GM12878 (cell line): ENCODE results near the gene NACAD.

Experiments
- BCL11A ChIP-seq: IDR thresholded peaks from 2 replicates; pipeline ENCODE4 v1.6.1; 2011; ENCODE audit warnings: low read depth, low read length
- MTA2 ChIP-seq: fragments of 450-650 bp; IDR thresholded peaks from 2 replicates; pipeline ENCODE4 v1.6.1; 2016; ENCODE audit warnings: low read depth, mild to moderate bottlenecking, moderate library complexity
- SRF ChIP-seq, 2 experiments: IDR thresholded peaks; 2 replicates each; pipeline ENCODE4 v1.6.1; 2011; ENCODE audit warnings: low read depth in 2 of 2, low read length in 2 of 2, mild to moderate bottlenecking in 1 of 2, moderate library complexity in 1 of 2
- TF ChIP-seq, protein P1 (sequence below), 3 experiments: IDR thresholded peaks in 2 of 3; conservative IDR thresholded peaks in 1 of 3; 2 replicates each; pipeline ENCODE4 v1.5.1; 2011; ENCODE audit warnings: low read depth in 3 of 3, low read length in 3 of 3, mild to moderate bottlenecking in 3 of 3, control low read depth in 2 of 3, moderate library complexity in 2 of 3, inconsistent platforms in 1 of 3, mixed read lengths in 1 of 3; ENCODE audit not compliant: control insufficient read depth in 2 of 3, insufficient read depth in 1 of 3; ENCODE audit errors: extremely low read depth in 1 of 3
- TF ChIP-seq, protein P2 (sequence below): fragments of 450-650 bp; IDR thresholded peaks from 2 replicates; pipeline ENCODE4 v1.6.1; 2018; ENCODE audit warnings: borderline replicate concordance, mild to moderate bottlenecking; ENCODE audit not compliant: partially characterized antibody

DNA sequence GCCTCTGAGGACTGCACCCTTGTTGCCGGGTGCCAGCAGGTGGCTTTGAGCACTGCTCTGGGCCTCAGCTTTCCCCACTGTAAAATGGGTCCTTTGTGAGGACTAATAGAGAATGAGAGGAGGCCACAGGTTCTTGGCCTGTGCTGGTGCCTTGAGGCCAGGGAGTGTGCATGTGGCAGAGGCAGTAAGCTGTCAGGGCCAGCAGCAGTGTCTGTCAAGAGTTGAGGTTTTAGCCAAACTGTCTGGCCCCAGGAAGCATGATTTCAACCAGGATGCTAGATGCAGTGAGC is 13.5 kb downstream of the NACAD start:
- TF ChIP-seq SRF (IDR thresholded peaks at IDR 0.05; ENCODE audit: low read depth in 2 of 2, low read length in 2 of 2) (no peak), MTA2 (no peak), BCL11A (no peak)
- TF ChIP-seq, protein P1, sequence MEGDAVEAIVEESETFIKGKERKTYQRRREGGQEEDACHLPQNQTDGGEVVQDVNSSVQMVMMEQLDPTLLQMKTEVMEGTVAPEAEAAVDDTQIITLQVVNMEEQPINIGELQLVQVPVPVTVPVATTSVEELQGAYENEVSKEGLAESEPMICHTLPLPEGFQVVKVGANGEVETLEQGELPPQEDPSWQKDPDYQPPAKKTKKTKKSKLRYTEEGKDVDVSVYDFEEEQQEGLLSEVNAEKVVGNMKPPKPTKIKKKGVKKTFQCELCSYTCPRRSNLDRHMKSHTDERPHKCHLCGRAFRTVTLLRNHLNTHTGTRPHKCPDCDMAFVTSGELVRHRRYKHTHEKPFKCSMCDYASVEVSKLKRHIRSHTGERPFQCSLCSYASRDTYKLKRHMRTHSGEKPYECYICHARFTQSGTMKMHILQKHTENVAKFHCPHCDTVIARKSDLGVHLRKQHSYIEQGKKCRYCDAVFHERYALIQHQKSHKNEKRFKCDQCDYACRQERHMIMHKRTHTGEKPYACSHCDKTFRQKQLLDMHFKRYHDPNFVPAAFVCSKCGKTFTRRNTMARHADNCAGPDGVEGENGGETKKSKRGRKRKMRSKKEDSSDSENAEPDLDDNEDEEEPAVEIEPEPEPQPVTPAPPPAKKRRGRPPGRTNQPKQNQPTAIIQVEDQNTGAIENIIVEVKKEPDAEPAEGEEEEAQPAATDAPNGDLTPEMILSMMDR (IDR thresholded peaks at IDR 0.05 in 2 of 3, conservative IDR thresholded peaks at IDR 0.05 in 1 of 3; ENCODE audit: control insufficient read depth in 2 of 3, extremely low read depth in 1 of 3, insufficient read depth in 1 of 3, low read depth in 3 of 3, low read length in 3 of 3), result no peak
- TF ChIP-seq, protein P2, sequence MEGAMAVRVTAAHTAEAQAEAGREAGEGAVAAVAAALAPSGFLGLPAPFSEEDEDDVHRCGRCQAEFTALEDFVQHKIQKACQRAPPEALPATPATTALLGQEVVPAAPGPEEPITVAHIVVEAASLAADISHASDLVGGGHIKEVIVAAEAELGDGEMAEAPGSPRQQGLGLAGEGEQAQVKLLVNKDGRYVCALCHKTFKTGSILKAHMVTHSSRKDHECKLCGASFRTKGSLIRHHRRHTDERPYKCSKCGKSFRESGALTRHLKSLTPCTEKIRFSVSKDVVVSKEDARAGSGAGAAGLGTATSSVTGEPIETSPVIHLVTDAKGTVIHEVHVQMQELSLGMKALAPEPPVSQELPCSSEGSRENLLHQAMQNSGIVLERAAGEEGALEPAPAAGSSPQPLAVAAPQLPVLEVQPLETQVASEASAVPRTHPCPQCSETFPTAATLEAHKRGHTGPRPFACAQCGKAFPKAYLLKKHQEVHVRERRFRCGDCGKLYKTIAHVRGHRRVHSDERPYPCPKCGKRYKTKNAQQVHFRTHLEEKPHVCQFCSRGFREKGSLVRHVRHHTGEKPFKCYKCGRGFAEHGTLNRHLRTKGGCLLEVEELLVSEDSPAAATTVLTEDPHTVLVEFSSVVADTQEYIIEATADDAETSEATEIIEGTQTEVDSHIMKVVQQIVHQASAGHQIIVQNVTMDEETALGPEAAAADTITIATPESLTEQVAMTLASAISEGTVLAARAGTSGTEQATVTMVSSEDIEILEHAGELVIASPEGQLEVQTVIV, result no peak
